SK-N-SH (cell line): ENCODE measurements around the gene EIF2S1. TPM values are rescaled to one million over a fixed set of nuclear protein-coding genes. Genes with fewer than 3 reads are reported as not detected.

Experiments
- CTCF ChIA-PET: fragments of 300-600, 350-600 bp; formaldehyde crosslinking; extraction: SDS; loops from one replicate; lab custom pipeline; 2021; lab: Yijun Ruan, JAX
- POLR2A ChIA-PET: fragments of 350-600 bp; sonication (Branson Sonifier 250); formaldehyde crosslinking; extraction: SDS; loops from one replicate; lab custom pipeline; 2020; ENCODE audit warnings: antibody characterized with exemption, inconsistent platforms; lab: Yijun Ruan, JAX
- DNase-seq: peaks from one replicate; pipeline ENCODE4 v3.0.0; 2012
- H2AFZ ChIP-seq: fragments of 200-600 bp; sonication (generic); 2 replicates; pipeline ENCODE4 v1.8.1; 2016; ENCODE audit warnings: antibody characterized with exemption, mild to moderate bottlenecking, low read depth
- H3F3A ChIP-seq: fragments of 200-600 bp; sonication (generic); replicated peaks from 2 replicates; pipeline ENCODE3; 2016; ENCODE audit warnings: antibody characterized with exemption, mild to moderate bottlenecking; ENCODE audit not compliant: insufficient read depth
- H3K27ac ChIP-seq, 2 experiments: fragments of 200-500 bp in 1 of 2; fragments of 200-600 bp in 1 of 2; sonication (Bioruptor generic) in 1 of 2; sonication (generic), shearing (Covaris generic) in 1 of 2; 2 replicates each; pipeline versions ENCODE4 v1.5.1 to v1.6.1; 2014 to 2016; ENCODE audit warnings: low read depth in 2 of 2, inconsistent platforms in 1 of 2, low read length in 1 of 2, mild to moderate bottlenecking in 1 of 2, mixed read lengths in 1 of 2
- H3K27me3 ChIP-seq: fragments of 200-600 bp; sonication (generic), shearing (Covaris generic); 2 replicates; pipeline ENCODE4 v1.6.1; 2016; ENCODE audit warnings: mixed run types; ENCODE audit not compliant: insufficient read depth
- H3K36me3 ChIP-seq, 2 experiments: fragments of 200-500 bp in 1 of 2; fragments of 200-600 bp in 1 of 2; sonication (Bioruptor generic) in 1 of 2; sonication (generic) in 1 of 2; replicated peaks in 1 of 2; 2 replicates each; pipeline versions ENCODE3 to v1.5.1; 2014 to 2016; ENCODE audit warnings: low read length in 1 of 2, mild to moderate bottlenecking in 1 of 2; ENCODE audit not compliant: insufficient read depth in 2 of 2, control insufficient read depth in 1 of 2
- H3K4me1 ChIP-seq, 2 experiments: fragments of 200-500 bp in 1 of 2; fragments of 200-600 bp in 1 of 2; sonication (Bioruptor generic) in 1 of 2; sonication (generic), shearing (Covaris generic) in 1 of 2; 2 replicates each; pipeline versions ENCODE4 v1.5.1 to v1.6.1; 2014 to 2016; ENCODE audit warnings: low read depth in 1 of 2, low read length in 1 of 2, mixed run types in 1 of 2; ENCODE audit not compliant: insufficient read depth in 2 of 2, control insufficient read depth in 1 of 2
- H3K4me2 ChIP-seq: fragments of 200-600 bp; sonication (generic), shearing (Covaris generic); 2 replicates; pipeline ENCODE4 v1.6.1; 2017; ENCODE audit warnings: mixed run types
- H3K4me3 ChIP-seq, 2 experiments: fragments of 200-500 bp in 1 of 2; fragments of 200-600 bp in 1 of 2; sonication (Bioruptor generic) in 1 of 2; sonication (generic), shearing (Covaris generic) in 1 of 2; 2 replicates each; pipeline versions ENCODE4 v1.5.1 to v1.8.1; 2014 to 2016; ENCODE audit warnings: low read depth in 2 of 2, inconsistent platforms in 1 of 2, low read length in 1 of 2, mild to moderate bottlenecking in 1 of 2, mixed read lengths in 1 of 2, moderate library complexity in 1 of 2
- H3K79me2 ChIP-seq: fragments of 200-600 bp; sonication (generic); 2 replicates; pipeline ENCODE4 v1.8.1; 2017; ENCODE audit warnings: mild to moderate bottlenecking; ENCODE audit not compliant: insufficient read depth
- H3K9ac ChIP-seq: fragments of 200-600 bp; sonication (generic); 2 replicates; pipeline ENCODE4 v1.6.1; 2017; ENCODE audit warnings: mixed run types
- H3K9me2 ChIP-seq: fragments of 200-600 bp; sonication (generic); 2 replicates; pipeline ENCODE4 v1.6.1; 2017; ENCODE audit warnings: mixed run types
- H3K9me3 ChIP-seq: fragments of 200-600 bp; sonication (generic); 2 replicates; pipeline ENCODE4 v1.6.1; 2017; ENCODE audit warnings: mixed run types, mild to moderate bottlenecking, moderate library complexity
- H4K20me1 ChIP-seq: fragments of 200-600 bp; sonication (generic); 2 replicates; pipeline ENCODE4 v1.6.1; 2017; ENCODE audit warnings: mild to moderate bottlenecking, mixed run types; ENCODE audit not compliant: insufficient read depth
- MXI1 ChIP-seq: IDR thresholded peaks from 2 replicates; pipeline ENCODE4 v1.6.1; 2012; ENCODE audit warnings: mild to moderate bottlenecking, low read depth, low read length, improper control_type of control experiment
- RXRA ChIP-seq: IDR thresholded peaks from 2 replicates; pipeline ENCODE4 v1.4.0; 2012; ENCODE audit warnings: low read depth, mild to moderate bottlenecking, borderline replicate concordance
- WGBS: methylation state at CpG from one replicate; pipeline ENCODE4 v1.1.6; 2017; ENCODE audit warnings: low lambda C conversion rate; 5-methylcytosine and 5-hydroxymethylcytosine counted together
- polyA plus RNA-seq, 3 experiments: library from polyadenylated mRNA; depleted of rRNA; stranded (reverse); fragments of >200 nt; gene quantifications; 2 replicates each; pipeline ENCODE4 v1.2.3, GENCODE V29; 2012
- small RNA-seq, 7 experiments: library from RNA; depleted of rRNA; stranded (forward); fragments of <200 nt; gene quantifications; one replicate each; pipeline ENCODE3, GENCODE V24; 2012

Gene EIF2S1
- polyA plus RNA-seq, 1 of the 3 experiments (the other 2 are of a cell fraction), result 57.2 TPM

- Histone ChIP-seq H3K9ac (no peak overlapping the region), H3K79me2 (no peaks in the 10 kb centered on the region), H3K4me2 (no peak overlapping the region), H4K20me1 (no peaks in the 10 kb centered on the region), H3K9me3 (no peaks in the 10 kb centered on the region), H3K27me3 (peaks cover 6% of the 10 kb centered on the region), H3K27ac (no peak overlapping the region), H3F3A (no peaks in the 10 kb centered on the region), H3K36me3 (no peaks in the 10 kb centered on the region), H3K4me3 (no peak overlapping the region), H3K9me2 (no peaks in the 10 kb centered on the region), H2AFZ (no peak overlapping the region), H3K4me1 (no peaks in the 10 kb centered on the region)
- DNase-seq, result no peak
- TF ChIP-seq RXRA (no peak), MXI1 (no peak)
- 73% methylated on average over 5 of the region's 5 CpGs for WGBS
- POLR2A ChIA-PET, result no interaction called here
- CTCF ChIA-PET, result interaction anchor here (0.8 to 5.3 kb wide), 6 partner anchors 8 to 145 kb away, joined by 3 to 36 read pairs (median 4); no protein-coding TSS in a partner anchor
Observed at GRCh38 chr14:67435603-67436002, 75.5 kb downstream of the EIF2S1 start.

Small RNAs within 50 kb of the gene (small RNA-seq; reads per million reads assigned to genes)
- 0 reads per million in 7 experiments for gene RF00019

Other genes starting within 250 kb of the EIF2S1 start
- 0.05 and 0.13 TPM in 2 replicates for gene GARIN2, start 170.9 kb upstream of the EIF2S1 start, polyA plus RNA-seq (2012; rRNA removed)
- 8.0 and 11.5 TPM in 2 replicates for gene PALS1, start 118.9 kb upstream of the EIF2S1 start, polyA plus RNA-seq (2012; rRNA removed)
- 39.2 and 51.9 TPM in 2 replicates for gene ATP6V1D, start 524 bp upstream of the EIF2S1 start, polyA plus RNA-seq (2012; rRNA removed)
- 0.11 and 0.56 TPM in 2 replicates for gene PLEK2, start 51.8 kb downstream of the EIF2S1 start, polyA plus RNA-seq (2012; rRNA removed)
- 0.16 and 0.26 TPM in 2 replicates for gene TMEM229B, start 128.4 kb downstream of the EIF2S1 start, polyA plus RNA-seq (2012; rRNA removed)
- gene PLEKHH1, start 173.0 kb downstream of the EIF2S1 start, polyA plus RNA-seq (2012; rRNA removed), result 1.5 and 1.6 TPM in 2 replicates
- gene PIGH, start 239.9 kb downstream of the EIF2S1 start, polyA plus RNA-seq (2012; rRNA removed), result 23.6 and 26.5 TPM in 2 replicates